Liver (tissue), 9 donors: Measurements from ENCODE around the gene CTNNA2. TPM values are rescaled to one million over a fixed set of nuclear protein-coding genes. Genes with fewer than 3 reads are reported as not detected.

Source experiments
- DNase-seq: peaks from one replicate; pipeline ENCODE4 v3.0.0-alpha.2; 2017; ENCODE audit warnings: low spot score
- H3K27ac ChIP-seq, 2 donors: one replicate each; pipeline ENCODE4 v1.7.0; 2013; ENCODE audit warnings: inconsistent platforms in 2 of 2, low read length in 2 of 2, control low read depth in 1 of 2, low read depth in 1 of 2, mild to moderate bottlenecking in 1 of 2
- H3K27me3 ChIP-seq, 4 donors: one replicate each; pipeline versions ENCODE4 v1.6.1 to v1.7.0; 2013; ENCODE audit warnings: low read length in 3 of 4, inconsistent platforms in 1 of 4, mild to moderate bottlenecking in 1 of 4, moderate library complexity in 1 of 4; ENCODE audit not compliant: control insufficient read depth in 4 of 4, insufficient read depth in 4 of 4
- H3K36me3 ChIP-seq, 4 donors: one replicate each; pipeline versions ENCODE4 v1.6.1 to v1.7.0; 2013; ENCODE audit warnings: low read length in 3 of 4, mild to moderate bottlenecking in 3 of 4, low read depth in 1 of 4, moderate library complexity in 1 of 4; ENCODE audit not compliant: control insufficient read depth in 4 of 4, insufficient read depth in 3 of 4
- H3K4me1 ChIP-seq, 4 donors: one replicate each; pipeline versions ENCODE4 v1.6.1 to v1.7.0; 2013; ENCODE audit warnings: low read length in 3 of 4, mild to moderate bottlenecking in 3 of 4, moderate library complexity in 1 of 4; ENCODE audit not compliant: control insufficient read depth in 4 of 4, insufficient read depth in 4 of 4
- H3K4me3 ChIP-seq, 3 donors: one replicate each; pipeline versions ENCODE4 v1.6.1 to v1.7.0; 2013; ENCODE audit warnings: low read length in 3 of 3, control low read depth in 1 of 3, low read depth in 1 of 3, mild to moderate bottlenecking in 1 of 3
- H3K9ac ChIP-seq, 2 donors: one replicate each; pipeline ENCODE4 v1.7.0; 2013; ENCODE audit warnings: low read length in 2 of 2, mild to moderate bottlenecking in 2 of 2, moderate library complexity in 2 of 2, control low read depth in 1 of 2, low read depth in 1 of 2
- H3K9me3 ChIP-seq, 4 donors: one replicate each; pipeline versions ENCODE4 v1.6.1 to v1.7.0; 2013; ENCODE audit warnings: low read length in 3 of 4; ENCODE audit not compliant: control insufficient read depth in 4 of 4
- EGR1 ChIP-seq, 2 donors: IDR thresholded peaks; 2 replicates each; pipeline ENCODE4 v1.6.1; 2016 to 2018; ENCODE audit warnings: antibody characterized with exemption in 2 of 2, low read depth in 2 of 2
- FOXA1 ChIP-seq: IDR thresholded peaks from 2 replicates; pipeline ENCODE4 v1.6.1; 2016; ENCODE audit warnings: antibody characterized with exemption
- FOXA2 ChIP-seq: IDR thresholded peaks from 2 replicates; pipeline ENCODE4 v1.6.1; 2016; ENCODE audit warnings: antibody characterized with exemption
- GABPA ChIP-seq, 2 donors: IDR thresholded peaks in 1 of 2; conservative IDR thresholded peaks in 1 of 2; 2 replicates each; pipeline ENCODE4 v1.6.1; 2016; ENCODE audit warnings: antibody characterized with exemption in 2 of 2, mild to moderate bottlenecking in 1 of 2, moderate library complexity in 1 of 2
- HNF4A ChIP-seq, 2 donors: conservative IDR thresholded peaks; 2 replicates each; pipeline ENCODE4 v1.6.1; 2016; ENCODE audit warnings: antibody characterized with exemption in 2 of 2, mild to moderate bottlenecking in 2 of 2
- HNF4G ChIP-seq: IDR thresholded peaks from 2 replicates; pipeline ENCODE4 v1.6.1; 2016; ENCODE audit warnings: antibody characterized with exemption
- JUND ChIP-seq, 2 donors: IDR thresholded peaks; 2 replicates each; pipeline ENCODE4 v1.6.1; 2016; ENCODE audit warnings: antibody characterized with exemption in 2 of 2
- NR2F2 ChIP-seq: IDR thresholded peaks from 2 replicates; pipeline ENCODE4 v1.6.1; 2016; ENCODE audit warnings: antibody characterized with exemption
- RAD21 ChIP-seq, 2 donors: IDR thresholded peaks; 2 replicates each; pipeline ENCODE4 v1.6.1; 2016; ENCODE audit warnings: antibody characterized with exemption in 2 of 2, mild to moderate bottlenecking in 2 of 2
- RXRA ChIP-seq, 2 donors: IDR thresholded peaks; 2 replicates each; pipeline ENCODE4 v1.6.1; 2017 to 2018; ENCODE audit warnings: antibody characterized with exemption in 2 of 2, mild to moderate bottlenecking in 1 of 2
- SP1 ChIP-seq: IDR thresholded peaks from 2 replicates; pipeline ENCODE4 v1.6.1; 2018; ENCODE audit warnings: antibody characterized with exemption, mild to moderate bottlenecking
- TAF1 ChIP-seq: conservative IDR thresholded peaks from 2 replicates; pipeline ENCODE4 v1.6.1; 2016; ENCODE audit warnings: antibody characterized with exemption, mild to moderate bottlenecking
- YY1 ChIP-seq: IDR thresholded peaks from 2 replicates; pipeline ENCODE4 v1.6.1; 2016; ENCODE audit warnings: antibody characterized with exemption, mild to moderate bottlenecking
- WGBS: extraction: QIAGEN DNeasy Blood & Tissue Kit; methylation state at CpG from one replicate; pipeline ENCODE4 v1.1.7; 2013; 5-methylcytosine and 5-hydroxymethylcytosine counted together
- polyA plus RNA-seq, 2 donors: library from polyadenylated mRNA; stranded (reverse) in 1 of 2; unstranded in 1 of 2; fragments of 200-250 nt in 1 of 2; fragments of >200 nt in 1 of 2; fragmentation: Nextera tagmentation in 1 of 2; extraction: Ambion mirVana in 1 of 2; gene quantifications; one replicate each; pipeline versions ENCODE4 v1.2.1 to v1.2.3, GENCODE V29; 2013 to 2015
- total RNA-seq, 2 donors: library from RNA; depleted of rRNA; stranded (reverse); fragments of >200 nt; gene quantifications; one replicate each; pipeline ENCODE4 v1.2.3, GENCODE V29; 2014
- TF ChIP-seq, protein P1 (sequence below): IDR thresholded peaks from 2 replicates; pipeline ENCODE4 v1.6.1; 2016; ENCODE audit warnings: antibody characterized with exemption
- TF ChIP-seq, protein P2 (sequence below): IDR thresholded peaks from 2 replicates; pipeline ENCODE4 v1.6.1; 2016; ENCODE audit warnings: antibody characterized with exemption
- TF ChIP-seq, protein P3 (sequence below): IDR thresholded peaks from 2 replicates; pipeline ENCODE4 v1.6.1; 2016; ENCODE audit warnings: antibody characterized with exemption, mild to moderate bottlenecking
- TF ChIP-seq, protein P4 (sequence below): IDR thresholded peaks from 2 replicates; pipeline ENCODE4 v1.6.1; 2016; ENCODE audit warnings: antibody characterized with exemption
- TF ChIP-seq, protein P5 (sequence below): fragments of 150-350 bp; IDR thresholded peaks from 2 replicates; pipeline ENCODE4 v1.5.1; 2017; ENCODE audit warnings: improper control_type of control experiment, low read depth, low read length; ENCODE audit not compliant: missing input control
- donor health status: healthy.
- donor health status: healthy.
- donor health status: healthy.
- donor health status: healthy.
- donor health status: healthy.

CTNNA2 gene
- total and polyA plus RNA-seq, 4 donors: 0.05 TPM; not detected in 3

DNA sequence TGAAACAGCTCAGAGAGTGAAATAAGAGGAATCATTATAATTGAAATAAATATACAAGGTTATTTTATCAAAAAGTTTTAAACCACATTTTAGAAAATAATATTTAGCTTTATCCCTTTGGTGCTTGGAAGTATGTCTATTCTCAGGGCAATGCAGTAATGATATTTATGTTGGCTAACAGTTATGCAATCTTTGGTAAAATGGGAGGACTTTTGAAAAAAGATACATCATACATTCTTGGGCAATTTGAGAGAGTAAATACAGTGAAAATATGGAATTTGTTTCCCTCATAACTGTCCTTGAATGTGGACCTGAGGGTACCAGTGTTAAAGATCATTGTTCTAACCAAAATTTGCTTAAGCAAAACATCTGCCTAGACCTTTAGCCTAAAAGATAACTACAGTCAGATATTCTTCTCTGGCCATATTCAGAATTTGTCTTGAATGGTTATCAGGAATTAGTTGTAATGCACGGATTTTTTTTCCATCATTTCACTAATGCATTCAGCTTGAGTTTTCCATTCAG is 654.5 kb downstream of the CTNNA2 start:
- H3K4me1 ChIP-seq: no peaks in the 10 kb centered on the region
- no peaks in the 10 kb centered on the region for H3K9me3 ChIP-seq
- no peaks in the 10 kb centered on the region for H3K36me3 ChIP-seq
- no peak for TF ChIP-seq FOXA2
- TF ChIP-seq GABPA (IDR thresholded peaks at IDR 0.05 in 1 of 2, conservative IDR thresholded peaks at IDR 0.05 in 1 of 2): no peak
- TF ChIP-seq, protein P1, sequence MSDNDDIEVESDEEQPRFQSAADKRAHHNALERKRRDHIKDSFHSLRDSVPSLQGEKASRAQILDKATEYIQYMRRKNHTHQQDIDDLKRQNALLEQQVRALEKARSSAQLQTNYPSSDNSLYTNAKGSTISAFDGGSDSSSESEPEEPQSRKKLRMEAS: no peak
- no peak for TF ChIP-seq FOXA1
- TF ChIP-seq, protein P2, sequence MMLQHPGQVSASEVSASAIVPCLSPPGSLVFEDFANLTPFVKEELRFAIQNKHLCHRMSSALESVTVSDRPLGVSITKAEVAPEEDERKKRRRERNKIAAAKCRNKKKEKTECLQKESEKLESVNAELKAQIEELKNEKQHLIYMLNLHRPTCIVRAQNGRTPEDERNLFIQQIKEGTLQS: no peak
- TF ChIP-seq, protein P3, sequence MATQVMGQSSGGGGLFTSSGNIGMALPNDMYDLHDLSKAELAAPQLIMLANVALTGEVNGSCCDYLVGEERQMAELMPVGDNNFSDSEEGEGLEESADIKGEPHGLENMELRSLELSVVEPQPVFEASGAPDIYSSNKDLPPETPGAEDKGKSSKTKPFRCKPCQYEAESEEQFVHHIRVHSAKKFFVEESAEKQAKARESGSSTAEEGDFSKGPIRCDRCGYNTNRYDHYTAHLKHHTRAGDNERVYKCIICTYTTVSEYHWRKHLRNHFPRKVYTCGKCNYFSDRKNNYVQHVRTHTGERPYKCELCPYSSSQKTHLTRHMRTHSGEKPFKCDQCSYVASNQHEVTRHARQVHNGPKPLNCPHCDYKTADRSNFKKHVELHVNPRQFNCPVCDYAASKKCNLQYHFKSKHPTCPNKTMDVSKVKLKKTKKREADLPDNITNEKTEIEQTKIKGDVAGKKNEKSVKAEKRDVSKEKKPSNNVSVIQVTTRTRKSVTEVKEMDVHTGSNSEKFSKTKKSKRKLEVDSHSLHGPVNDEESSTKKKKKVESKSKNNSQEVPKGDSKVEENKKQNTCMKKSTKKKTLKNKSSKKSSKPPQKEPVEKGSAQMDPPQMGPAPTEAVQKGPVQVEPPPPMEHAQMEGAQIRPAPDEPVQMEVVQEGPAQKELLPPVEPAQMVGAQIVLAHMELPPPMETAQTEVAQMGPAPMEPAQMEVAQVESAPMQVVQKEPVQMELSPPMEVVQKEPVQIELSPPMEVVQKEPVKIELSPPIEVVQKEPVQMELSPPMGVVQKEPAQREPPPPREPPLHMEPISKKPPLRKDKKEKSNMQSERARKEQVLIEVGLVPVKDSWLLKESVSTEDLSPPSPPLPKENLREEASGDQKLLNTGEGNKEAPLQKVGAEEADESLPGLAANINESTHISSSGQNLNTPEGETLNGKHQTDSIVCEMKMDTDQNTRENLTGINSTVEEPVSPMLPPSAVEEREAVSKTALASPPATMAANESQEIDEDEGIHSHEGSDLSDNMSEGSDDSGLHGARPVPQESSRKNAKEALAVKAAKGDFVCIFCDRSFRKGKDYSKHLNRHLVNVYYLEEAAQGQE: no peak
- no peak for DNase-seq
- H3K4me3 ChIP-seq: no peak overlapping the region
- no peaks in the 10 kb centered on the region for H3K27me3 ChIP-seq
- no peak overlapping the region for H3K27ac ChIP-seq
- WGBS: 56% methylated on average over 1 of the region's 1 CpG
- no peak overlapping the region for H3K9ac ChIP-seq

DNA sequence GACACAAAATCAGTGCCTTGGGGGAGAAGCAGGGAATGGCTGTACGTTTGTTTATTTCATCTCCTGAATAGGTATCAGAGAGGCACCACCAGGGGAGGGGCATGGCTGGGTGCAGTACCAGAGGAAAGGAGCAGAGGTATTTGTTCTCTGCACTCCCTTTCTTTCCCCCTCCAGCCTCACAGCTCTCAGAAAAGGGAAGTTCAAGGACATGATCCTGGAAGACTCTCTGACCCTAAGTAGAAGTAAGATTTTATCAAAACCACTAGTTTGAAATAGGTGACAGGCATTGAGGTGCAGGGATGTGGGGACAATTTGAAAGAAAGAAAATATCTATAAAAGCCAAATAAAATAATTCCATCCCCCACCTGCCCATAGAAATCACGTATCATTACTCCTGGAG is 655.2 kb downstream of the CTNNA2 start:
- Histone ChIP-seq H3K4me1 (no peaks in the 10 kb centered on the region), H3K9ac (no peak overlapping the region), H3K27ac (no peak overlapping the region), H3K9me3 (no peaks in the 10 kb centered on the region), H3K27me3 (peaks cover 0 to 2% (median 0%) of the 10 kb centered on the region in 4 donors), H3K36me3 (no peaks in the 10 kb centered on the region), H3K4me3 (no peak overlapping the region)
- 37% methylated on average over 2 of the region's 2 CpGs for WGBS
- DNase-seq: no peak
- no peak for TF ChIP-seq FOXA2
- TF ChIP-seq EGR1 (IDR thresholded peaks at IDR 0.05; ENCODE audit: low read depth in 2 of 2): no peak
- TF ChIP-seq YY1: no peak
- no peak for TF ChIP-seq HNF4G
- no peak for TF ChIP-seq TAF1
- no peak for TF ChIP-seq RAD21 (IDR thresholded peaks at IDR 0.05)
- TF ChIP-seq SP1: no peak
- no peak for TF ChIP-seq HNF4A (conservative IDR thresholded peaks at IDR 0.05)
- TF ChIP-seq NR2F2: no peak
- TF ChIP-seq, protein P4, sequence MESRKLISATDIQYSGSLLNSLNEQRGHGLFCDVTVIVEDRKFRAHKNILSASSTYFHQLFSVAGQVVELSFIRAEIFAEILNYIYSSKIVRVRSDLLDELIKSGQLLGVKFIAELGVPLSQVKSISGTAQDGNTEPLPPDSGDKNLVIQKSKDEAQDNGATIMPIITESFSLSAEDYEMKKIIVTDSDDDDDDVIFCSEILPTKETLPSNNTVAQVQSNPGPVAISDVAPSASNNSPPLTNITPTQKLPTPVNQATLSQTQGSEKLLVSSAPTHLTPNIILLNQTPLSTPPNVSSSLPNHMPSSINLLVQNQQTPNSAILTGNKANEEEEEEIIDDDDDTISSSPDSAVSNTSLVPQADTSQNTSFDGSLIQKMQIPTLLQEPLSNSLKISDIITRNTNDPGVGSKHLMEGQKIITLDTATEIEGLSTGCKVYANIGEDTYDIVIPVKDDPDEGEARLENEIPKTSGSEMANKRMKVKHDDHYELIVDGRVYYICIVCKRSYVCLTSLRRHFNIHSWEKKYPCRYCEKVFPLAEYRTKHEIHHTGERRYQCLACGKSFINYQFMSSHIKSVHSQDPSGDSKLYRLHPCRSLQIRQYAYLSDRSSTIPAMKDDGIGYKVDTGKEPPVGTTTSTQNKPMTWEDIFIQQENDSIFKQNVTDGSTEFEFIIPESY: no peak
- TF ChIP-seq, protein P5, sequence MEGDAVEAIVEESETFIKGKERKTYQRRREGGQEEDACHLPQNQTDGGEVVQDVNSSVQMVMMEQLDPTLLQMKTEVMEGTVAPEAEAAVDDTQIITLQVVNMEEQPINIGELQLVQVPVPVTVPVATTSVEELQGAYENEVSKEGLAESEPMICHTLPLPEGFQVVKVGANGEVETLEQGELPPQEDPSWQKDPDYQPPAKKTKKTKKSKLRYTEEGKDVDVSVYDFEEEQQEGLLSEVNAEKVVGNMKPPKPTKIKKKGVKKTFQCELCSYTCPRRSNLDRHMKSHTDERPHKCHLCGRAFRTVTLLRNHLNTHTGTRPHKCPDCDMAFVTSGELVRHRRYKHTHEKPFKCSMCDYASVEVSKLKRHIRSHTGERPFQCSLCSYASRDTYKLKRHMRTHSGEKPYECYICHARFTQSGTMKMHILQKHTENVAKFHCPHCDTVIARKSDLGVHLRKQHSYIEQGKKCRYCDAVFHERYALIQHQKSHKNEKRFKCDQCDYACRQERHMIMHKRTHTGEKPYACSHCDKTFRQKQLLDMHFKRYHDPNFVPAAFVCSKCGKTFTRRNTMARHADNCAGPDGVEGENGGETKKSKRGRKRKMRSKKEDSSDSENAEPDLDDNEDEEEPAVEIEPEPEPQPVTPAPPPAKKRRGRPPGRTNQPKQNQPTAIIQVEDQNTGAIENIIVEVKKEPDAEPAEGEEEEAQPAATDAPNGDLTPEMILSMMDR: no peak
- TF ChIP-seq, protein P2: no peak
- TF ChIP-seq JUND (IDR thresholded peaks at IDR 0.05): no peak
- TF ChIP-seq, protein P1: no peak
- no peak for TF ChIP-seq RXRA (IDR thresholded peaks at IDR 0.05)
- no peak for TF ChIP-seq FOXA1
- TF ChIP-seq GABPA (IDR thresholded peaks at IDR 0.05 in 1 of 2, conservative IDR thresholded peaks at IDR 0.05 in 1 of 2): no peak
- TF ChIP-seq, protein P3: no peak
